Fibroblast of pulmonary artery (primary cell): ENCODE results near the gene ZNF75A.

Experiments
- DNase-seq: peaks from one replicate; pipeline ENCODE4 v3.0.0-alpha.2; 2010; ENCODE audit warnings: low read depth
- H3K4me3 ChIP-seq: replicated peaks from 2 replicates; pipeline ENCODE4 v1.5.1; 2011; ENCODE audit warnings: low read depth, mild to moderate bottlenecking, control low read depth, low read length, moderate library complexity
- CTCF ChIP-seq: IDR thresholded peaks from 2 replicates; pipeline ENCODE4 v1.5.1; 2011; ENCODE audit warnings: mild to moderate bottlenecking, control low read depth, low read length, inconsistent platforms; ENCODE audit errors: missing control alignments

ZNF75A gene

GRCh38 chr16:3282103-3282729 lies 23.1 kb upstream of the ZNF75A start:
- no peak for TF ChIP-seq CTCF
- H3K4me3 ChIP-seq: peak overlapping the region; percentile 82
- DNase-seq: no peak

DNA sequence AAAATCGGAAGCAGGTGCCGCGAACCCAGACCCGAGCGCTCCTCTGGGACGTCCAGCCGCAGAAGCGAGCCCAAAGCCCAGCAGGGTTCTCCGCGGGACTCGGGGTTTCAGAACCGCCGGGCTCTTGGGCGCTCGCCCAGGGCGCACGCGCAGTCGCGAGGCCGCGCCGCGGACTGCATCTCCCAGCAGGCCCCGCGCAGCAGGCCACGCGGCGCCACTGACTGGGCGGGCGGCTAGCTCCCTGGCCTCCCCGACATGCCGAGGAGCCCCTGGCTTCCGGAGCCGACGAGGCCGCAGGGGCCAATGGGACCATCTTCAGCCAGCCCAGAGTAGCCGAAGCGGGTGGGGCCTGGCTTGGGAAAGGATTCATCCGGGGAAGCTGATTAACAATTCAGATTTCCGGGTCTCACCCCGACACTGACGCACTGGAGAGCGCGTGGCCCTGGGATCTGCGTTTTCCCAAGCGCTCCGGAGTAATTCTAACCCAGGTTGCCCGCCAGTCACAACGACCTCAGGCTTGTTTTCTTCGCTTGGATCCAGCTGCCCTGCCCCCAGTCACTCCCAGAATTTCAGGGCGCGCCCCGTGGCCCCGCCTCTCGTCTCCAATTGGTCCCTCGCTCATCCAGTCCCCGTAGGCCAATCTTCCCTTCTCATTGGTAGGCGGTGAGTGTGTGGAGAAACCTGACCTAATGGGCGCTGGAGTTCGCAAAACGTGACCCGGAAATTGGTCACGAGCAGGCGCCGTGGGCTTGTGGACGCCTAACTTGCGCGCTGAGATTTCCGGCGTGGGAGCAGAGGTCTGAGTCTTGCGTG lies 22.4 kb upstream of the ZNF75A start, which contains the start of gene ZNF263:
TSS of gene ZNF263 (plus strand) at position 762 of the 813 bp plus-strand sequence. CDS start 328 bp downstream, outside the sequence.
- peak; percentile 99 for DNase-seq
- TF ChIP-seq CTCF: no peak
- H3K4me3 ChIP-seq: peak within 1 kb of the TSS; percentile 82

DNA sequence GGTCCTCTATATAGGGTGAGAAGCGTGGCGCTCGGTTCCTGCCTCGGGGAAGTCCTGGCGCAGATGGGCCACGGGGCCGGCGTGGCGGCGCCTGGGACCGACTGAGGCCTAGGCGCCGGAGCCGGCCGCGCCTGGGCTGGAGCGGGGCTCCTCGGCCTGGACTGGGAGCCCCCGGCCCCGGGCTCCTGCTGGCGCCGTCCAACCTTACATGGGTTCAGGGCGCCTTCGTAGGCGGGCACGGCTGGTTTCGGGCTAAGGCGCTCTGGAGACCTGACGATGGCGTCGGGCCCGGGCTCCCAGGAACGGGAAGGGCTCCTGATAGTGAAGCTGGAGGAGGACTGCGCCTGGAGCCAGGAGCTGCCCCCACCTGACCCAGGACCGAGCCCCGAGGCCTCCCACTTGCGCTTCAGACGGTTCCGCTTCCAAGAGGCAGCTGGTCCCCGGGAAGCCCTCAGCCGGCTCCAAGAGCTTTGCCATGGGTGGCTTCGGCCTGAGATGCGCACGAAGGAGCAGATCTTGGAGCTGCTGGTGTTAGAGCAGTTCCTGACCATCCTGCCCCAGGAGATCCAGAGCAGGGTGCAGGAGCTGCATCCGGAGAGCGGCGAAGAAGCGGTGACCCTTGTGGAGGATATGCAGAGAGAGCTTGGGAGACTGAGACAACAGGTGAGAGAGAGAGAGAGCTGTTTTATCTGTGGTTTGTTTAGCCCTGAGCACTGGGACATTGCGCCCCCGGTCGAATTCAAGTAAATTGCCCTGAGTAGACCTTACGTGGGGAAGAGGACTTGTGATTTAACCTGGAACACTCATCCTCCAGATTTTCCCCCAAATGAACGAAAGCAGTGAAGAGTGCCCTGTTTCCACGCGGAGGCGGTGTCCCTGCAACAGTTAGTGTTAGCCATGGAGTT lies 21.5 kb upstream of the ZNF75A start:
- peak; percentile 10 for DNase-seq
- no peak for TF ChIP-seq CTCF
- H3K4me3 ChIP-seq: peak overlapping the region; percentile 82

GRCh38 chr16:3285131-3285530 lies 20.2 kb upstream of the ZNF75A start:
- TF ChIP-seq CTCF: no peak
- peak overlapping the region; percentile 82 for H3K4me3 ChIP-seq

GRCh38 chr16:3289998-3290673 lies 15.2 kb upstream of the ZNF75A start:
- TF ChIP-seq CTCF: no peak
- DNase-seq: no peak
- H3K4me3 ChIP-seq: no peak overlapping the region

More at GRCh38 chr16:3285131-3285530, 20.2 kb upstream of the ZNF75A start:
- DNase-seq: no peak

- no peak for TF ChIP-seq CTCF
- no peak overlapping the region for H3K4me3 ChIP-seq
- DNase-seq: no peak
These were observed 12.7 kb upstream of the ZNF75A start for GRCh38 chr16:3292604-3293003.
